GM21390 (cell line): ENCODE data around the gene SNX24.
A peak's percentile ranks its signal among the peaks of the same experiment; 100 is the strongest.
"Not testable (repeated sequence)": the region's sequence is repeated elsewhere in the genome, so short reads cannot be mapped to it uniquely, and the experiment has no call there.

Experiments used
- ATAC-seq: cut with Tn5 transposase; IDR thresholded peaks from one replicate; pipeline ENCODE4 v1.9.1; 2021; ENCODE audit not compliant: unreplicated experiment

Gene SNX24

DNA sequence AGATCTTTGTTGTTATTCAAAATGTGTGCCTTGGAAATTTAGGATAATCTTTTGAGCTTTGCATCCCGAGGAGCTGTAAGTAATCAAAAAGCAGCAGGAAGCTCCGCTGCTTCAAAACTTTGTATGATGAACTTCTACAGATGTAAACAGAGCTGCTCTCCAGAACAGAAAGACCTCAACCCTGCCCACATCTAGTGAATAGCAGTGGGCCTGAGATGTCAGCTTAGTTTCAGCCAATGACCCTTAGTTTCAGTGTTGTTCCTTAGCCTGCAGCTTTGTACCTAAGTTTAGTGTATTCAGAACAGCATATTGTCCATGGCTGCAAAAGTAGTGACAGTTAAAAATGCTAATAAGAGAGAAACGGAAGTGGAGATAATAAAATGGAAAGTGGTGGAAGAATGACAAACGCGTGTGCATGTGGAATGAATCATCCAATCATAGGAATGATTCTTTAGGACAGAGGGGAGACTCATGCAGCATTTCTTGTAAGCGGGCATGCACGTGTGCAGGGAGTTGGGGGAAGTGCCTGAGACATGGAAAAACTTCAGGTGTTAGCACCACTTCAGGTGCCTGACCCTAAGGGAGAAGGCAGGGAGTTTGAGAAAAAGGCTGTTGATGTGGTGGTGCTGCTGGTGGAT, 24.9 kb downstream of the SNX24 start:
- no peak for ATAC-seq

DNA sequence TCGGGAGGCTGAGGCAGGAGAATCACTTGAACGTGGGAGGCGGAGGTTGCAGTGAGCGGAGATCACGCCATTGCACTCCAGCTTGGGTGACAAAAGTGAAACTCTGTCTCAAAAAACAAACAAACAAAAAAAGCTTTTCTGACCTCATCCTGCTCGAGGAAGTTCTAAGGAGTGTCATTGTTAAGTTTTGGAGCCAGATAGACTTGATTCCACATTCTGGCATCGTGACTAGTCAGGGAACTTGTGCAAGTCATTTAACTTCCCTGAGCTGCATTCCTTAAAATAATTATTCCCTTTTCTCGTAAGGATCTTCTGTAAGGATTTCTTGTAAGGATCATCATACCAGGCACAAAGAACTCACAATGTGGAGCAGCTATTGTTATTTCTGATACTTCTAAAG, 26.2 kb downstream of the SNX24 start:
- no peak for ATAC-seq

DNA sequence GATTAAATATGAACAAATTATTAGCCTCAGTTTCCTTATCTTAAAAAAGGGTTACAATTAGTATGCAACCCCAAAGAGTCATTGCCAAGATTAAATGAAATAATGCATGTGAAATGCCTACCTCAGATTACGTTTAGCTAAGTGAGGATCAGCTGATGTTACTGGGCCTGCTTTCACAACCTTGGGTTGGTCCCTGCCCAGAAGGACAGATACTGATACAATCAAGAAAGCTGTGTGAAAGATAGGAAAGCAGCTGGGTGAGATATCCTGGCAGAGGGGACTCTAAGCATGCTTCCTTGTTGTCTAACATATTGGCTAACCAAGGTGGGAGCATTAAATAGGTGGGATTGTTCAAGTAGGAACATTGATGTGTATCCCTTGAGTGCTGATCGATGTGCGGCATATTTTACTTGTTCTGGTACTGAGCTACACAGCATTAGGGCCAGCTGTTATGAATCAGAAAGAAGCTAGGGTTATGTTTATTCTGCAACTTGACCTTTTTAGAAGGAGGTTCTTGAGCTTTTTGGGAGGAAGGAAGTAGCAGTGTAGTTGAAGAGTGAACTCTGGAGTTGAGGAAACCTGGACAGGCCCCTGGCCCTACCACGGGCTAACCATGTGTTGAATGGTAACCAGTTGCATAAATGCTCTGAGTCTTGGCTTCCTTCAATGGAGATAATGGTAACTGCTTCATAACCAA, 28.9 kb downstream of the SNX24 start:
- ATAC-seq = no peak

DNA sequence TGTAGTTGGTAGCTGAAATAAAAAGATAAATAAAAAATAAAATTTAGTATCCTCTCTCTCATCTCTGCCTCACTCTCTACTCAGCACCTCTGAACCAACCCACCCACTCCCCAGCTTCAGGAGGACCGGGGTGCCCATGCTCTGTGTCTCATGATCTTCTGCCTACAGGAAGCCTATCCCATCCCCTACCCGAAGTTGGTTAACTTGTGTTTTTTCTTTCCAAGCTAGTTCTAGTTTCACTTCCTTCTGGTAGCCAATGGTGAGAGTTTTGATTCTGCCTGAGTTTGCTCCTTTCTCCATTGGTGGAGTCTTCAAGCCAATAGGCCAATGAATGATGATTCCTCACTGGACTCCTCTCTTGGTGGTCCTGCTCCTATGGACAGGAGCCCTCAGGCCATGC, 32.1 kb downstream of the SNX24 start:
- peak; percentile 65 for ATAC-seq

DNA sequence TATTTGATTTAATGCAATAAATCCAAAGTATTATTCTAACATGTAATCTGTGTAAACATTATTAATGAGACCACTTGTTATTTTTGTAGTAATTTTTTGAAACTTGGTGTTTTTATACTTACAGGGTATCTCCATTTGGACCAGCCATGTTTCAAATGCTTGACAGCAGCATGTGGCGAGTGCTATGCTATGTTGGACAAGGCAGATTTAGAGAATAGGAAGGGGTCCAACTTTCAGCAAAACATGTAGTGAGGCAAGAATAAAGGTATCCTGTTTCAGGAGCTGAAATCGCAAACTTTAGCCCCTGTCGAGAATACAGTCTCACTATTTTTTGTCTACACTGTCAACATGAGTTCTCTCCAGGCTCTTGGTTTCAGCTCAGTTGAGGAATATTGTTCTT, 33.7 kb downstream of the SNX24 start:
- ATAC-seq = no peak

DNA sequence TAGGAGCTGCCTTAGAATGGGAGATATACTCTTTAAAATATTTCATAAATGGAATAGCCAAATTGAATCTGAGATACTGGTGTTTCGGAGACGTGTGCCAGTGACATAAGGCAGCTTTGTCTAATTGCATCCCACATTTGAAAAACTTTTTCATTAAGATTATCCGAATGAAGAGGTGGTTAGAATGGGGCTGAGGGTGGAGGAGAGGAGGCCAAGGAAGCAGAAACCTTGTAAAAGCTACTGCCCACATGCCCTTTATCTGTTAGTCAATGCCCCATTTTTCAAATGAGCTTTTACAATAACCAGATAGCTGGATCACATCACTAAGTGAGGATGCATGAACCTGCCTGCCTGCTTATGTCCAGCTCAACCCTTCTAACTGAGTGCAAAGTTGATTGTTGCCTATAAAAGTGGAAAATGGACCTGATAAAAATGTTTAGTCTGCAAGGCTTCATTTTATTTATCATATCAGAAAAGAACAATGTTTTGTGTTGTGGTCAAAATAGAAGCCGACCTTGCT, 34.8 kb downstream of the SNX24 start:
- ATAC-seq = no peak

DNA sequence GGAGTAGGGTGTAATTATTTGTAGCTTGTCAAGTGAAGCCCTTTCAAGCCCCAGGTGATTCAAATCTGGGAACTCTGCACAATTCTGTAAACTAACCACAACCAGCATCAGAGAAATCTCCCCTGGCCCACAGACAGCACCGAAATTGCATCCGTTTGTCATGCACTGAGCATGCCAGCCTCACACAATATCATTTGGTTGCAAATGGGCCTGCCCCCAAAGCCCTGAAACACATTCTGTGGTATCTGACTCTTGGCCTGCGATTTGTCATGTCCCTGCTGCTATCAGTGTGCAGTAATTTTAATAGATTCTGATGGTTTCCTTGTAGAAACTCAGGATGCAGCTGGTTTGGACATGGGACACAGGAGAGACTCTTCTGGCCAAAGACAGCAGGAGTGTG, 35.3 kb downstream of the SNX24 start:
- peak; percentile 43 for ATAC-seq

DNA sequence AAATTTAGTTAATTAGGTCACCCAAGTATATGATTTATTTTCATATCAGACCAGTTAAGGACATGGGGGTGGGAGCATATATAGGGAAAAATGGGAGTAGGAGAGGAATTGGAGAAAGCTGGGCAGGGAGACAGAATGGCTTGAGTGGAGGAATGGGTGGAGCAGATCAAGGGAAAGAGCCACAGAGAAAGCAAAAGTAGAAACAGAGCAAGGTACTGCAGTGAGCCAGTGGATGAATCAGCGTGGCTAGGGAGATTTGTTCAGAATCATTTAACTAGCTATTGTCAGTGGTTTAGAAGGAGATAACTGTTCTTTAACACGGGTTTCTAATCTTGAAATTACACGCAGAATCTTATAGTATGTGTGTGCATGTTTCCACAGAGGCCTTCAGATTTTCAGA, 37.4 kb downstream of the SNX24 start:
- ATAC-seq = no peak

DNA sequence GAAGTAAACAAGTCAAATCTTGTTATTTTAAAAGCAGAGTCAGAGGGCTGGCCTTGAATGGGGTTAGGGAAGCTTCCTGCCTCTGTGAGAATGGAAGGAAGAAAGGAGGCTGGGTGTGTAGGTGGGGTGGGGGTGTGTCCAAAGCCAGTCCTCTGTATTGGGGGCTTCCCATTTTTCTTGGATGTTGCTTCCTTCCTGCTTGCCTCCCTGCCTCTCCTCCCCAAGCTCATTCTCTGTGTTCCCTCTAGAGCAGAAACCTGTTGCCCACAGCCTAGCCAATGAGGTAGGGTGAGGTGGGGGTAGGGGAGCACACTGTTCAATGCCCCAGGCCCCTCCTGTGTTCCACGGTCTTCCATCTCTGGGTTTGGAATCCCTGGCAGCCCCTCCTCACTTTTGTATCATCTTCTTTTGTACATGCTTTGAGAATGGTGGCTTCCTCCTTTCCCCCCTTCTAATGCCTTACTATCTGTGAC, 39.7 kb downstream of the SNX24 start:
- ATAC-seq = no peak

DNA sequence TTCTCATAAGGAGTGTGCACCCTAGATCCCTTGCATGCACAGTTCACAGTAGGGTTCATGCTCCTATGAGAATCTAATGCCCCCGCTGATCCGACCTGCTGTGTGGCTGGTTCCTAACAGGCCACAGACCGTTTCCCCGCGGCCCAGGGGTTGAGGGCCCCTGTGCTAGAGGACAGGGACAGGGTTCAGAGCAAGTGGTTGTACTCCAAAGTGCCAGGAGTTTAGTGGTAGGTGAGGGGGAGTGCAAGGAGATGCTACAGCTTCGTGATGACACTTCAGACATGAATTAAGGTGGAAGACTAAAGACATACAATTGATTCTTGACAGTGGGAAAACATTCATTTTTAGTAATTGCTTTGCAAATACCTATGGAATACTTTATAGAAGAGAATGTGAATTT, 40.5 kb downstream of the SNX24 start:
- no peak for ATAC-seq

DNA sequence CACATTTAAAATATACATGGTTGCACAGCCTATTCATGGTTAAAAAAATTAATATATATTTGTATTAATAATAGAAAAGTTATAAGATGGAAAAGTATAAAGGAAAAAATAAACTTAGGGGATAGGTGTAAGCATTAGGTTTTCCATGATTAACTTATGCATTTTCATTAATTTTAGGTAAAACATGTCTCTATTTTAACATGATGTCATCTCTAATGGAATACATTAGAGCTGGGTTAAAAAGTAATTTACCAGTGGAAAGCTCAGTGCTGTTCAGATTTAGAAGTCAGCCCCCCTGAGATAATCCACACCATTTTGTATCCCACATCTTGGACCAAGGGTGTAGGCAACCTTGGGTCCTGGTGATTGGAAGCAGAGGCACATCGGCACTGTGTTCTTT, 49.7 kb downstream of the SNX24 start:
- ATAC-seq = no peak

DNA sequence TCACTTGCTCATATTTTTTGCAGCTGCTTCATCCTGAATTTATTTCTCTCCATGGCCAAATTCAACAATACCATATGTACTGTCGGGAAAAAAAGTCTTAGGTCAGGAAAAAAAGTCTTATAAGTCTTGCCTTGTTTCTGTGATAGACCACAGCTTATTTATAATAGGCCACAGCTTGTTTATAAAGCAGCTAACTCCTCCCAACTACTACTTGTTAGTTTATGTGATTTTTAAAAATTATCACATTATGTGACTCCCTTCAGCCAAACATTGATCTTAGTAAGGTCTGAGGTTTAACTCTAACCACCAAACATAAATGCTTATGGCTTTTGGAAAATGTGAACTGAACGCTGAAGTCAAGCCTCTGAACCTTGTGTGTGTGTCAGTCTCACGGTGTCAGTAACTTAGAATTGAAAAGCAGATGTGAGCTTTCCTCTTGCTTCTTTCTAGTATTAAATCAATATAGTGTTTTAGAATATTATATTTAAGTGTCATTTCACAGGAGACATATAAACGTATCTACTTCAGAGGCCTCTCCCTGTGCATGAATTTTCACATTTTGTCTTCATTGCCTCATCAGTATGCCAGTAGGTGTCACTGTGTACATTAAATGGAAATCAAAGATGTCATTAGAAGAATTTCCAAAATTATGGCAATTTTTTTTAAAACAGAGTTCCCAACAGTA, 51.3 kb downstream of the SNX24 start:
- no peak for ATAC-seq

DNA sequence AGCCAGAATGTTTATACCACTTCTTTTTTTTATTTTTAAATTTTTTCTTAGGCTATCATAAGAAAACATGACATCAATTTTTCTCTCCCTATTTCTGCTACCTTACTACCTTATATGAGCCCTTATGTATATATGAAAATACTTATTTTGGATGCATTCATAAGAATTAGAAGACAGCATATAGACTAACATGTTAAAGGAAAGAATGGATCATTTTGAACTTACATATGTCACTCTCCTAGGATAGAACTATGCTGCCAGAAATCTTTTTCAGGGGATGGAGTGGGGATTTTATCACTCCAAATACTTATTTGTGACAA, 51.8 kb downstream of the SNX24 start:
- ATAC-seq = no peak

DNA sequence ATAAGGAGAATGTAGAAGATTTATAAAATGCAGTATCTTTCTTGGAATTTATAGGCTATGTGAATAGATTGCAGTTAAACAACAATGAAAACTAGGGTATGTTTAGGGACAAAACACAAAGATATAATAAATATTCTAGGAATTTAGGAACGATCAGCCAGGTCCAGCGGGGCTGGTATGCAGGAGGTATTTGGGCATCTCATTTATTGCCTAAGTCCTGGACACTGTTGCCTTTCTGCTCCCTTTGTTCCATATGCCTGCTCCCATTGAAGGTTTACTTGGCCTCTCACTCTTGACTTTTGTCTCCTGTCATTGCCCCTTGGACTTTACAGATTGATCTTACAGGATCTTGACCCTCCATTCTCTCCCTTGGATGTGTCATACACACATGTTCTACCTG, 55.9 kb downstream of the SNX24 start:
- ATAC-seq = no peak

DNA sequence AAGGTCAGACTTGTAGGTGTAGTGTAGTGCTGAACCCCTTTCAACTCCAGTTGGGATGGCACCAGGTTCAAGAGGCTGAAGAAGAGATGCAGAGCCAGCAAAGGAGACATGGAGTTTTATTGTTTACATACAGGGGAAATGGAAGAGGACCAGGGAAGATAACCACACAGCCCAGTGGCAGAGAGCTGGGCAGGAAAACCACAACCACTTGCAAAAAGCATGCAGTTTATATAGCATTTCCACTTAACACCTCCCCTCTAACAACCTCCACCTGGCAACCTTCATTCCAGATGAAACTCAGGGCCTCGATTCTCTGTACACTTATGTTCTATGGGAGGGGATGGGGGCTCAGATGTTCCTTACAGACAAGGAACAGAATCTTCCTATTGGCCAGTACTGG, 56.9 kb downstream of the SNX24 start:
- no peak for ATAC-seq

DNA sequence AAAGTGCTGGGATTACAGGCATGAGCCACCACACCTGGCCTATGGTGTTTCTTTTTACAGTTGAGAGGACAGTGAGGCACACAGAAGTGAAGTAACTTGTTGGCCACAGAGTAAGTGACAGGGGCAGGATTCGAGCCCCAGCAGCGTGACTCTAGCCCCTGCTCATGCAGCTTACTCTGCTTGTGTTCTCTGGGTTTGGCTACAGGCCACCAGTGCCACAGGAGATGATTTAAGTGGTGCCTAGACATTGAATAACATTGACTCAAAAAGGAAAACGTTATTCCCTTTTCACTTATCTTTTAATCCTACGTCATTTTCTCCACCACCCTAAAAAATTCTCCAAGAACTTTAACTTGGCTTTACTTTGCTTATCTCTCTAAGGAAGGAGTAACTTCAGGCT, 61.4 kb downstream of the SNX24 start:
- no peak for ATAC-seq

DNA sequence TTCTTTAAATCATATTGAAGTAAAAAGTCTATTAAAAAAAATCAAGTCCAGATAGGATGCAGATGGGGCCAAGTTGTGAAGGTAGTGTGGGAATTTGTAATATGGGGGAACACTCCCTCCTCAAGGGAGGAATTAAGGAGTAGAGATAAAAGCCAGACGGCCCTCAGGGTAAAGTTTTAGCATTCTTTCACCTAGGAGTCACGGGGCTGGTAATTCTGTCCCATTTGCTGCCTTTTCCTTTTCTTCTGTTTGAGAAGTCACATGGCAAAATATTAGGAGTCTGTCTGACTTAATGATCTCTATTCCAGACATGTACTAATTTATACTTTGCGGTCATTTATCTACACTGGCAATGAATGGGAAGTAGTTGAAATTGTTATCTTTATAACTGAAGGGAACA, 61.9 kb downstream of the SNX24 start:
- no peak for ATAC-seq

DNA sequence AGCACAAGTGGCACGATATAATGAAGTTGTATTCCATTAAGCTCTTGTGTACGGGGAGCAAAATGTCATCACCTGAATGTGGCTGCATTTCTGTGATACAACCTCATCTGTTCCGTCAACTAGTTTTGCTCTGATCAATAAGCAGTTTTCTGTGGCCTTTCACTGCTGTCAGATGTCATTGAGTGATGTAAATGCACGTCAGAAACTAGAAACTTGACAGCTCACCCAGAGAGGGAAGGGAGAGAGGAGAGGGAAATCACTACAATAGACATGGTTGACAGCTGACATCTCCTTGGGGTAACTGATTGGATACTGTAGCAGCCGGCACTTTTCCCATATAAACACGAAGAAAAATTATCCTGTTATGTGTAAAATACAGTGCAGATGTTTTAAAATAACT, 62.7 kb downstream of the SNX24 start:
- ATAC-seq = no peak

DNA sequence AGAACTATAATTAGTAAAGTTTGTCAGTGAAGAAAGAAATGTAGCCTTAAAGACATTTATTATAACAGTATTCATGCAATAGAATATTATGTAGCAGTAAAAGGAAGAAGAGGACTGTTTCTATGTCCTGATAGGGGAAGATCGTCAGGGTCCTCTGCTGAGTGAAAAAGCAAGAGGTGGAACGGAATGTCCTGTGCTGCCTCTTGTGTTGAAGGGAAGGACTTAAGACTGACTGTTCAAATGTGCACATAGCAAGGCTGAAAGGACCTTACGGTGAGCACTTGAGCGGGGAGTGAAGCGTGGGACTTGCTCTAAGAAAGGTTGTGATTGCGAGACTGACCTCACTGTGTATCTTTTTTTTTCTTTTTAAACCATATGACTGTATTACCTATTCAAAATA, 63.2 kb downstream of the SNX24 start:
- no peak for ATAC-seq

DNA sequence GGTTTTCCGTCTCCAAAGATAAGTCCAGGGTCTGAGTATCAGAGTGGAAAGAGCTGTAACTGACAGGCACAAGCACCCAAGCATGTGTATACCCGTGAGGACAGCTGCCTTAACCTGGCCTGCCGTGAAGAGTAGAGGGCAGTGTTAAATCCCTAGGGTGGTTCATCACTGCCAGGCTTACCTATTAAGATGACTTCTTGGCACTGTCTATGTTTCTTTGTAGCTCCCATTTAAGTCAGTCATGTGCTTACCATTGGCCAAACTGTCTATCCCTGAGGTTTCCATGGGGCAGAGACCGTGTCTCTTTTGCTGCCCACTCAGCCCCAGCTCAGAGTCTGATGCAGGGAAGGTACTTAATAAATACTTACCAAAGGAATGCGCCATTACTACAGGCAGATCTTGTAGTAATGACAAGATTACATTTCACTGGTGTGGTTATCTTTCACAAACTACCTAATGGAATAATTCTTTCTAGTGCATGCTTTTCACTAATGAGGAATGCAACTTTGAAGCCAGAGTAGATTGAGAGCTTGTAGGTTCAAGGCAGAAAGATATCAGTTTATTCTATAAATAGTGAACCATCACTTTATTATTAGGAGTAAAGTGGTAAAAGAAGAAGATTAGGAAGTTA, 64.2 kb downstream of the SNX24 start:
- ATAC-seq = no peak

DNA sequence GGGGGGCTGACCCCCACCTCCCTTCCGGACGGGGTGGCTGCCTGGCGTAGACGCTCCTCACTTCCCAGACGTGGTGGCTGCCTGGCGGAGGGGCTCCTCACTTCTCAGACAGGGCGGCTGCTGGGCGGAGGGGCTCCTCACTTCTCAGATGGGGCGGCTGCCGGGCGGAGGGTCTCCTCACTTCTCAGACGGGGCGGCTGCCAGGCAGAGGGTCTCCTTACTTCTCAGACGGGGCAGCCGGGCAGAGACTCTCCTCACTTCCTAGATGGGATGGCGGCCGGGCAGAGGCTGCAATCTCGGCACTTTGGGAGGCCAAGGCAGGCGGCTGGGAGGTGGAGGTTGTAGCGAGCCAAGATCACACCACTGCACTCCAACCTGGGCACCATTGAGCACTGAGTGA, 68.0 kb downstream of the SNX24 start:
- not testable (repeated sequence) for ATAC-seq
